Measurements from ENCODE around the gene EARS2.

- no peak for TF ChIP-seq POLR2A (IDR thresholded peaks at IDR 0.05; ENCODE audit: low read length)
- TF ChIP-seq GATA1 (IDR thresholded peaks at IDR 0.05; ENCODE audit: low read depth, low read length), result no peak
These were observed 891 bp upstream of the EARS2 start for GRCh38 chr16:23557779-23558702.

Data from erythroblast (primary cell).